Liver (tissue), 9 donors: Measurements from ENCODE around the gene DBN1. TPM values are rescaled to one million over a fixed set of nuclear protein-coding genes. Genes with fewer than 3 reads are reported as not detected.

Experiments used
- DNase-seq: peaks from one replicate; pipeline ENCODE4 v3.0.0-alpha.2; 2017; ENCODE audit warnings: low spot score
- H3K27ac ChIP-seq, 2 donors: one replicate each; pipeline ENCODE4 v1.7.0; 2013; ENCODE audit warnings: inconsistent platforms in 2 of 2, low read length in 2 of 2, control low read depth in 1 of 2, low read depth in 1 of 2, mild to moderate bottlenecking in 1 of 2
- H3K27me3 ChIP-seq, 4 donors: one replicate each; pipeline versions ENCODE4 v1.6.1 to v1.7.0; 2013; ENCODE audit warnings: low read length in 3 of 4, inconsistent platforms in 1 of 4, mild to moderate bottlenecking in 1 of 4, moderate library complexity in 1 of 4; ENCODE audit not compliant: control insufficient read depth in 4 of 4, insufficient read depth in 4 of 4
- H3K36me3 ChIP-seq, 4 donors: one replicate each; pipeline versions ENCODE4 v1.6.1 to v1.7.0; 2013; ENCODE audit warnings: low read length in 3 of 4, mild to moderate bottlenecking in 3 of 4, low read depth in 1 of 4, moderate library complexity in 1 of 4; ENCODE audit not compliant: control insufficient read depth in 4 of 4, insufficient read depth in 3 of 4
- H3K4me1 ChIP-seq, 4 donors: one replicate each; pipeline versions ENCODE4 v1.6.1 to v1.7.0; 2013; ENCODE audit warnings: low read length in 3 of 4, mild to moderate bottlenecking in 3 of 4, moderate library complexity in 1 of 4; ENCODE audit not compliant: control insufficient read depth in 4 of 4, insufficient read depth in 4 of 4
- H3K4me3 ChIP-seq, 3 donors: one replicate each; pipeline versions ENCODE4 v1.6.1 to v1.7.0; 2013; ENCODE audit warnings: low read length in 3 of 3, control low read depth in 1 of 3, low read depth in 1 of 3, mild to moderate bottlenecking in 1 of 3
- H3K9ac ChIP-seq, 2 donors: one replicate each; pipeline ENCODE4 v1.7.0; 2013; ENCODE audit warnings: low read length in 2 of 2, mild to moderate bottlenecking in 2 of 2, moderate library complexity in 2 of 2, control low read depth in 1 of 2, low read depth in 1 of 2
- H3K9me3 ChIP-seq, 4 donors: one replicate each; pipeline versions ENCODE4 v1.6.1 to v1.7.0; 2013; ENCODE audit warnings: low read length in 3 of 4; ENCODE audit not compliant: control insufficient read depth in 4 of 4
- ATF3 ChIP-seq: IDR thresholded peaks from 2 replicates; pipeline ENCODE4 v1.6.1; 2016; ENCODE audit warnings: antibody characterized with exemption
- CTCF ChIP-seq: fragments of 150-350 bp; IDR thresholded peaks from 2 replicates; pipeline ENCODE4 v1.5.1; 2017; ENCODE audit warnings: improper control_type of control experiment, low read depth, low read length; ENCODE audit not compliant: missing input control
- EGR1 ChIP-seq, 2 donors: IDR thresholded peaks; 2 replicates each; pipeline ENCODE4 v1.6.1; 2016 to 2018; ENCODE audit warnings: antibody characterized with exemption in 2 of 2, low read depth in 2 of 2
- FOXA1 ChIP-seq: IDR thresholded peaks from 2 replicates; pipeline ENCODE4 v1.6.1; 2016; ENCODE audit warnings: antibody characterized with exemption
- FOXA2 ChIP-seq: IDR thresholded peaks from 2 replicates; pipeline ENCODE4 v1.6.1; 2016; ENCODE audit warnings: antibody characterized with exemption
- GABPA ChIP-seq, 2 donors: IDR thresholded peaks in 1 of 2; conservative IDR thresholded peaks in 1 of 2; 2 replicates each; pipeline ENCODE4 v1.6.1; 2016; ENCODE audit warnings: antibody characterized with exemption in 2 of 2, mild to moderate bottlenecking in 1 of 2, moderate library complexity in 1 of 2
- HNF4A ChIP-seq, 2 donors: conservative IDR thresholded peaks; 2 replicates each; pipeline ENCODE4 v1.6.1; 2016; ENCODE audit warnings: antibody characterized with exemption in 2 of 2, mild to moderate bottlenecking in 2 of 2
- HNF4G ChIP-seq: IDR thresholded peaks from 2 replicates; pipeline ENCODE4 v1.6.1; 2016; ENCODE audit warnings: antibody characterized with exemption
- JUND ChIP-seq, 2 donors: IDR thresholded peaks; 2 replicates each; pipeline ENCODE4 v1.6.1; 2016; ENCODE audit warnings: antibody characterized with exemption in 2 of 2
- MAX ChIP-seq: IDR thresholded peaks from 2 replicates; pipeline ENCODE4 v1.6.1; 2016; ENCODE audit warnings: antibody characterized with exemption
- NR2F2 ChIP-seq: IDR thresholded peaks from 2 replicates; pipeline ENCODE4 v1.6.1; 2016; ENCODE audit warnings: antibody characterized with exemption
- RAD21 ChIP-seq, 2 donors: IDR thresholded peaks; 2 replicates each; pipeline ENCODE4 v1.6.1; 2016; ENCODE audit warnings: antibody characterized with exemption in 2 of 2, mild to moderate bottlenecking in 2 of 2
- RXRA ChIP-seq, 2 donors: IDR thresholded peaks; 2 replicates each; pipeline ENCODE4 v1.6.1; 2017 to 2018; ENCODE audit warnings: antibody characterized with exemption in 2 of 2, mild to moderate bottlenecking in 1 of 2
- SP1 ChIP-seq: IDR thresholded peaks from 2 replicates; pipeline ENCODE4 v1.6.1; 2018; ENCODE audit warnings: antibody characterized with exemption, mild to moderate bottlenecking
- TAF1 ChIP-seq: conservative IDR thresholded peaks from 2 replicates; pipeline ENCODE4 v1.6.1; 2016; ENCODE audit warnings: antibody characterized with exemption, mild to moderate bottlenecking
- YY1 ChIP-seq: IDR thresholded peaks from 2 replicates; pipeline ENCODE4 v1.6.1; 2016; ENCODE audit warnings: antibody characterized with exemption, mild to moderate bottlenecking
- WGBS: extraction: QIAGEN DNeasy Blood & Tissue Kit; methylation state at CpG from one replicate; pipeline ENCODE4 v1.1.7; 2013; 5-methylcytosine and 5-hydroxymethylcytosine counted together
- polyA plus RNA-seq, 2 donors: library from polyadenylated mRNA; stranded (reverse) in 1 of 2; unstranded in 1 of 2; fragments of 200-250 nt in 1 of 2; fragments of >200 nt in 1 of 2; fragmentation: Nextera tagmentation in 1 of 2; extraction: Ambion mirVana in 1 of 2; gene quantifications; one replicate each; pipeline versions ENCODE4 v1.2.1 to v1.2.3, GENCODE V29; 2013 to 2015
- total RNA-seq, 2 donors: library from RNA; depleted of rRNA; stranded (reverse); fragments of >200 nt; gene quantifications; one replicate each; pipeline ENCODE4 v1.2.3, GENCODE V29; 2014
- TF ChIP-seq, protein P1 (sequence below): IDR thresholded peaks from 2 replicates; pipeline ENCODE4 v1.6.1; 2016; ENCODE audit warnings: antibody characterized with exemption
- TF ChIP-seq, protein P2 (sequence below): IDR thresholded peaks from 2 replicates; pipeline ENCODE4 v1.6.1; 2016; ENCODE audit warnings: antibody characterized with exemption, mild to moderate bottlenecking
- donor health status: healthy.
- donor health status: healthy.
- donor health status: healthy.
- donor health status: healthy.
- donor health status: healthy.

DBN1 gene
- total and polyA plus RNA-seq, 4 donors: 1.5 to 4.9 (median 2.0) TPM

DNA sequence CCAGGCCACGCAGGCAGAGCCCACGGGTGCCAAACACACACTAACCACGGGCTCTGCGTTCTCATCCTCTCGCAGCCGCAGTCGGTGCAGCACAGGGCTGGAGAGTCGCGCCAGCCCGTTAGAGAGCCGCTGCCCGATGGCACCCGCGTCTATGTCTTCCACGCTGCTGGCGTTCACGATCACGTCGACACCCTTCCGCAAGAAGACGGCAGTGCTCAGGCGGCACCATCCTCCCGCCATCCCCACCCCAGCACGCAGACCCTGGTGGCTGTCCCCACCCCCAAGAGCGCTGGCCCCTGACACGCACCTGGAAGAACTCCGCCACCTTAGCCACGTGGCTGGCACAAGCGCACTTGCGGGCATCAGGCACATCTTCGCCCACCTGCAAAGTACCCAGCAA is 6.0 kb downstream of the DBN1 start:
- Histone ChIP-seq H3K9ac (no peak overlapping the region), H3K9me3 (no peaks in the 10 kb centered on the region), H3K4me3 (no peak overlapping the region), H3K27ac (no peak overlapping the region), H3K4me1 (no peaks in the 10 kb centered on the region), H3K27me3 (no peaks in the 10 kb centered on the region), H3K36me3 (no peaks in the 10 kb centered on the region)
- WGBS: 93% methylated on average over 31 of the region's 31 CpGs
- no peak for DNase-seq
- TF ChIP-seq GABPA (IDR thresholded peaks at IDR 0.05 in 1 of 2, conservative IDR thresholded peaks at IDR 0.05 in 1 of 2) (no peak), ATF3 (no peak), CTCF (no peak), SP1 (no peak), FOXA1 (no peak), YY1 (no peak), JUND (IDR thresholded peaks at IDR 0.05) (no peak), MAX (no peak), HNF4A (conservative IDR thresholded peaks at IDR 0.05) (no peak), TAF1 (no peak), EGR1 (IDR thresholded peaks at IDR 0.05; ENCODE audit: low read depth in 2 of 2) (no peak), HNF4G (no peak), NR2F2 (no peak), FOXA2 (no peak), RXRA (IDR thresholded peaks at IDR 0.05) (no peak), RAD21 (IDR thresholded peaks at IDR 0.05) (no peak)
- TF ChIP-seq, protein P1, sequence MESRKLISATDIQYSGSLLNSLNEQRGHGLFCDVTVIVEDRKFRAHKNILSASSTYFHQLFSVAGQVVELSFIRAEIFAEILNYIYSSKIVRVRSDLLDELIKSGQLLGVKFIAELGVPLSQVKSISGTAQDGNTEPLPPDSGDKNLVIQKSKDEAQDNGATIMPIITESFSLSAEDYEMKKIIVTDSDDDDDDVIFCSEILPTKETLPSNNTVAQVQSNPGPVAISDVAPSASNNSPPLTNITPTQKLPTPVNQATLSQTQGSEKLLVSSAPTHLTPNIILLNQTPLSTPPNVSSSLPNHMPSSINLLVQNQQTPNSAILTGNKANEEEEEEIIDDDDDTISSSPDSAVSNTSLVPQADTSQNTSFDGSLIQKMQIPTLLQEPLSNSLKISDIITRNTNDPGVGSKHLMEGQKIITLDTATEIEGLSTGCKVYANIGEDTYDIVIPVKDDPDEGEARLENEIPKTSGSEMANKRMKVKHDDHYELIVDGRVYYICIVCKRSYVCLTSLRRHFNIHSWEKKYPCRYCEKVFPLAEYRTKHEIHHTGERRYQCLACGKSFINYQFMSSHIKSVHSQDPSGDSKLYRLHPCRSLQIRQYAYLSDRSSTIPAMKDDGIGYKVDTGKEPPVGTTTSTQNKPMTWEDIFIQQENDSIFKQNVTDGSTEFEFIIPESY: no peak
- TF ChIP-seq, protein P2, sequence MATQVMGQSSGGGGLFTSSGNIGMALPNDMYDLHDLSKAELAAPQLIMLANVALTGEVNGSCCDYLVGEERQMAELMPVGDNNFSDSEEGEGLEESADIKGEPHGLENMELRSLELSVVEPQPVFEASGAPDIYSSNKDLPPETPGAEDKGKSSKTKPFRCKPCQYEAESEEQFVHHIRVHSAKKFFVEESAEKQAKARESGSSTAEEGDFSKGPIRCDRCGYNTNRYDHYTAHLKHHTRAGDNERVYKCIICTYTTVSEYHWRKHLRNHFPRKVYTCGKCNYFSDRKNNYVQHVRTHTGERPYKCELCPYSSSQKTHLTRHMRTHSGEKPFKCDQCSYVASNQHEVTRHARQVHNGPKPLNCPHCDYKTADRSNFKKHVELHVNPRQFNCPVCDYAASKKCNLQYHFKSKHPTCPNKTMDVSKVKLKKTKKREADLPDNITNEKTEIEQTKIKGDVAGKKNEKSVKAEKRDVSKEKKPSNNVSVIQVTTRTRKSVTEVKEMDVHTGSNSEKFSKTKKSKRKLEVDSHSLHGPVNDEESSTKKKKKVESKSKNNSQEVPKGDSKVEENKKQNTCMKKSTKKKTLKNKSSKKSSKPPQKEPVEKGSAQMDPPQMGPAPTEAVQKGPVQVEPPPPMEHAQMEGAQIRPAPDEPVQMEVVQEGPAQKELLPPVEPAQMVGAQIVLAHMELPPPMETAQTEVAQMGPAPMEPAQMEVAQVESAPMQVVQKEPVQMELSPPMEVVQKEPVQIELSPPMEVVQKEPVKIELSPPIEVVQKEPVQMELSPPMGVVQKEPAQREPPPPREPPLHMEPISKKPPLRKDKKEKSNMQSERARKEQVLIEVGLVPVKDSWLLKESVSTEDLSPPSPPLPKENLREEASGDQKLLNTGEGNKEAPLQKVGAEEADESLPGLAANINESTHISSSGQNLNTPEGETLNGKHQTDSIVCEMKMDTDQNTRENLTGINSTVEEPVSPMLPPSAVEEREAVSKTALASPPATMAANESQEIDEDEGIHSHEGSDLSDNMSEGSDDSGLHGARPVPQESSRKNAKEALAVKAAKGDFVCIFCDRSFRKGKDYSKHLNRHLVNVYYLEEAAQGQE: no peak
